MM.1S (cell line): Measurements from ENCODE around the gene PGA5.
"Not testable (repeated sequence)": the region's sequence is repeated elsewhere in the genome, so short reads cannot be mapped to it uniquely, and the experiment has no call there.

Experiments
- CTCF ChIP-seq: fragments of 300-600 bp; sonication (generic); IDR thresholded peaks from 2 replicates; pipeline ENCODE4 v1.5.1; 2016; ENCODE audit warnings: antibody characterized with exemption, low read length, mixed read lengths
- EZH2 ChIP-seq: fragments of 300-600 bp; sonication (generic); optimal IDR thresholded peaks from 2 replicates; pipeline ENCODE3; 2017; ENCODE audit warnings: low read depth, mild to moderate bottlenecking, antibody characterized with exemption, low read length, mixed read lengths
- EZH2phosphoT487 ChIP-seq: fragments of 300-600 bp; sonication (generic); IDR thresholded peaks from 2 replicates; pipeline ENCODE4 v1.6.1; 2018; ENCODE audit warnings: antibody characterized with exemption, low read length

- not testable (repeated sequence) for TF ChIP-seq CTCF, EZH2, EZH2phosphoT487
Measured at GRCh38 chr11:61207636-61208310, 33.2 kb upstream of the PGA5 start.
